GM12878 (cell line): ENCODE measurements around the gene RALB.

Experiments
- BCL11A ChIP-seq: IDR thresholded peaks from 2 replicates; pipeline ENCODE4 v1.6.1; 2011; ENCODE audit warnings: low read depth, low read length
- CREB1 ChIP-seq: IDR thresholded peaks from 2 replicates; pipeline ENCODE4 v1.6.1; 2012; ENCODE audit warnings: low read depth, mild to moderate bottlenecking, inconsistent platforms
- GATAD2B ChIP-seq: fragments of 450-650 bp; conservative IDR thresholded peaks from 2 replicates; pipeline ENCODE4 v1.6.1; 2017; ENCODE audit warnings: low read depth, mild to moderate bottlenecking, moderate library complexity
- NR2C2 ChIP-seq: IDR thresholded peaks from 2 replicates; pipeline ENCODE4 v1.6.1; 2011; ENCODE audit warnings: borderline replicate concordance, low read depth; ENCODE audit not compliant: control insufficient read depth, insufficient read length
- SRF ChIP-seq, 2 experiments: IDR thresholded peaks; 2 replicates each; pipeline ENCODE4 v1.6.1; 2011; ENCODE audit warnings: low read depth in 2 of 2, low read length in 2 of 2, mild to moderate bottlenecking in 1 of 2, moderate library complexity in 1 of 2
- SUZ12 ChIP-seq: fragments of 200-600 bp; sonication (generic); IDR thresholded peaks from one replicate; pipeline ENCODE4 v1.6.1; 2018; ENCODE audit warnings: antibody characterized with exemption, mild to moderate bottlenecking; ENCODE audit not compliant: unreplicated experiment
- ZNF217 ChIP-seq: fragments of 450-650 bp; IDR thresholded peaks from 2 replicates; pipeline ENCODE4 v1.6.1; 2017; ENCODE audit warnings: antibody characterized with exemption, mild to moderate bottlenecking
- ZSCAN29 ChIP-seq: fragments of 450-650 bp; IDR thresholded peaks from 2 replicates; pipeline ENCODE4 v1.6.1; 2017; ENCODE audit warnings: mild to moderate bottlenecking, moderate library complexity
- TF ChIP-seq, protein P1 (sequence below), 3 experiments: IDR thresholded peaks in 2 of 3; conservative IDR thresholded peaks in 1 of 3; 2 replicates each; pipeline ENCODE4 v1.5.1; 2011; ENCODE audit warnings: low read depth in 3 of 3, low read length in 3 of 3, mild to moderate bottlenecking in 3 of 3, control low read depth in 2 of 3, moderate library complexity in 2 of 3, inconsistent platforms in 1 of 3, mixed read lengths in 1 of 3; ENCODE audit not compliant: control insufficient read depth in 2 of 3, insufficient read depth in 1 of 3; ENCODE audit errors: extremely low read depth in 1 of 3
- TF ChIP-seq, protein P2 (sequence below): fragments of 450-650 bp; IDR thresholded peaks from 2 replicates; pipeline ENCODE4 v1.6.1; 2016; ENCODE audit warnings: mild to moderate bottlenecking
- TF ChIP-seq, protein P3 (sequence below): IDR thresholded peaks from 2 replicates; pipeline ENCODE4 v1.6.1; 2011; ENCODE audit warnings: mild to moderate bottlenecking, low read depth, low read length, moderate library complexity; ENCODE audit not compliant: insufficient replicate concordance
- TF ChIP-seq, protein P4 (sequence below): fragments of 450-650 bp; IDR thresholded peaks from 2 replicates; pipeline ENCODE4 v1.6.1; 2017; ENCODE audit warnings: mild to moderate bottlenecking

DNA sequence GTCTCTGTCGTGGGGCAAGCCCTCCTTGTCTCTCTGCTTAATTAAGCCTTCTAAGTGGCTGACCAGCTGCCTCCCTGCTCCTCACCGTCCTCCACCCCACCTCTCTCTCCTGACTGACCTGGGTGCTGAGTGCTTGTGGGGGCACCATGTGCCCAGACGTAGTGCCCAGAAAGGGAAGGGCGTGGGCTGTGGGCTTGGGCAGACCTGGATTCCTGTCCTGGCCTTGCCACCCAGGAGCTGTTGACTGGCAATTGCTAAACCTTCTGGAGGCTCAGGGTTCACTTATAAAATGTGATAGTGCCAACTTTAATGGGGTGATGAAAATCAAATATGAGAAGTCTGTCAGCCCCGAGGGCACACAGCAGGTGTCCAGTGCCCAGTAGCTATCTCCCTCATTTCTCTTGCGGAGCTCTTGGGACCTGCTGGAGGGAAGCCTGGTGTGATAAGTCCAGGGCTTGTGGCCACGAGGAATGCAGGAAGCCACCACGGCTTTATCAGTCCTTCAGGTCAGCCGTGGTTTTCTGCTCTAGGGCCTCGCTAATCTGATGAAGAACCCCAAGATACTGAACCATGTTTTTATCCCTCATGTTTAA lies 71.3 kb downstream of the RALB start:
- TF ChIP-seq, protein P1, sequence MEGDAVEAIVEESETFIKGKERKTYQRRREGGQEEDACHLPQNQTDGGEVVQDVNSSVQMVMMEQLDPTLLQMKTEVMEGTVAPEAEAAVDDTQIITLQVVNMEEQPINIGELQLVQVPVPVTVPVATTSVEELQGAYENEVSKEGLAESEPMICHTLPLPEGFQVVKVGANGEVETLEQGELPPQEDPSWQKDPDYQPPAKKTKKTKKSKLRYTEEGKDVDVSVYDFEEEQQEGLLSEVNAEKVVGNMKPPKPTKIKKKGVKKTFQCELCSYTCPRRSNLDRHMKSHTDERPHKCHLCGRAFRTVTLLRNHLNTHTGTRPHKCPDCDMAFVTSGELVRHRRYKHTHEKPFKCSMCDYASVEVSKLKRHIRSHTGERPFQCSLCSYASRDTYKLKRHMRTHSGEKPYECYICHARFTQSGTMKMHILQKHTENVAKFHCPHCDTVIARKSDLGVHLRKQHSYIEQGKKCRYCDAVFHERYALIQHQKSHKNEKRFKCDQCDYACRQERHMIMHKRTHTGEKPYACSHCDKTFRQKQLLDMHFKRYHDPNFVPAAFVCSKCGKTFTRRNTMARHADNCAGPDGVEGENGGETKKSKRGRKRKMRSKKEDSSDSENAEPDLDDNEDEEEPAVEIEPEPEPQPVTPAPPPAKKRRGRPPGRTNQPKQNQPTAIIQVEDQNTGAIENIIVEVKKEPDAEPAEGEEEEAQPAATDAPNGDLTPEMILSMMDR (IDR thresholded peaks at IDR 0.05 in 2 of 3, conservative IDR thresholded peaks at IDR 0.05 in 1 of 3; ENCODE audit: control insufficient read depth in 2 of 3, extremely low read depth in 1 of 3, insufficient read depth in 1 of 3, low read depth in 3 of 3, low read length in 3 of 3) = no peak
- TF ChIP-seq, protein P2, sequence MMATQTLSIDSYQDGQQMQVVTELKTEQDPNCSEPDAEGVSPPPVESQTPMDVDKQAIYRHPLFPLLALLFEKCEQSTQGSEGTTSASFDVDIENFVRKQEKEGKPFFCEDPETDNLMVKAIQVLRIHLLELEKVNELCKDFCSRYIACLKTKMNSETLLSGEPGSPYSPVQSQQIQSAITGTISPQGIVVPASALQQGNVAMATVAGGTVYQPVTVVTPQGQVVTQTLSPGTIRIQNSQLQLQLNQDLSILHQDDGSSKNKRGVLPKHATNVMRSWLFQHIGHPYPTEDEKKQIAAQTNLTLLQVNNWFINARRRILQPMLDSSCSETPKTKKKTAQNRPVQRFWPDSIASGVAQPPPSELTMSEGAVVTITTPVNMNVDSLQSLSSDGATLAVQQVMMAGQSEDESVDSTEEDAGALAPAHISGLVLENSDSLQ = no peak
- no peak for TF ChIP-seq SRF (IDR thresholded peaks at IDR 0.05; ENCODE audit: low read depth in 2 of 2, low read length in 2 of 2)
- TF ChIP-seq, protein P3, sequence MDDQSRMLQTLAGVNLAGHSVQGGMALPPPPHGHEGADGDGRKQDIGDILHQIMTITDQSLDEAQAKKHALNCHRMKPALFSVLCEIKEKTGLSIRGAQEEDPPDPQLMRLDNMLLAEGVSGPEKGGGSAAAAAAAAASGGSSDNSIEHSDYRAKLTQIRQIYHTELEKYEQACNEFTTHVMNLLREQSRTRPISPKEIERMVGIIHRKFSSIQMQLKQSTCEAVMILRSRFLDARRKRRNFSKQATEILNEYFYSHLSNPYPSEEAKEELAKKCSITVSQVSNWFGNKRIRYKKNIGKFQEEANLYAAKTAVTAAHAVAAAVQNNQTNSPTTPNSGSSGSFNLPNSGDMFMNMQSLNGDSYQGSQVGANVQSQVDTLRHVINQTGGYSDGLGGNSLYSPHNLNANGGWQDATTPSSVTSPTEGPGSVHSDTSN = no peak
- no peak for TF ChIP-seq CREB1
- no peak for TF ChIP-seq NR2C2
- TF ChIP-seq GATAD2B = no peak
- TF ChIP-seq ZSCAN29 = no peak
- no peak for TF ChIP-seq SUZ12
- TF ChIP-seq, protein P4, sequence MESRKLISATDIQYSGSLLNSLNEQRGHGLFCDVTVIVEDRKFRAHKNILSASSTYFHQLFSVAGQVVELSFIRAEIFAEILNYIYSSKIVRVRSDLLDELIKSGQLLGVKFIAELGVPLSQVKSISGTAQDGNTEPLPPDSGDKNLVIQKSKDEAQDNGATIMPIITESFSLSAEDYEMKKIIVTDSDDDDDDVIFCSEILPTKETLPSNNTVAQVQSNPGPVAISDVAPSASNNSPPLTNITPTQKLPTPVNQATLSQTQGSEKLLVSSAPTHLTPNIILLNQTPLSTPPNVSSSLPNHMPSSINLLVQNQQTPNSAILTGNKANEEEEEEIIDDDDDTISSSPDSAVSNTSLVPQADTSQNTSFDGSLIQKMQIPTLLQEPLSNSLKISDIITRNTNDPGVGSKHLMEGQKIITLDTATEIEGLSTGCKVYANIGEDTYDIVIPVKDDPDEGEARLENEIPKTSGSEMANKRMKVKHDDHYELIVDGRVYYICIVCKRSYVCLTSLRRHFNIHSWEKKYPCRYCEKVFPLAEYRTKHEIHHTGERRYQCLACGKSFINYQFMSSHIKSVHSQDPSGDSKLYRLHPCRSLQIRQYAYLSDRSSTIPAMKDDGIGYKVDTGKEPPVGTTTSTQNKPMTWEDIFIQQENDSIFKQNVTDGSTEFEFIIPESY = no peak
- no peak for TF ChIP-seq ZNF217
- TF ChIP-seq BCL11A = no peak
